Activated gamma-delta T cell treated with anti-CD3 and anti-CD28 coated beads, Interleukin-2, amount 50 U/mL, for 16 hours (primary cell): ENCODE results near the gene CD1E.
"Not testable (repeated sequence)": the region's sequence is repeated elsewhere in the genome, so short reads cannot be mapped to it uniquely, and the experiment has no call there.

ENCODE experiments used
- DNase-seq: peaks from one replicate; pipeline ENCODE4 v3.0.0-alpha.2; 2020; ENCODE audit warnings: low read depth

CD1E gene

GRCh38 chr1:158353303-158354075 is at the start of gene CD1E:
Gene CD1E (plus strand): TSS chr1:158353894. CDS start chr1:158353989, 95 bp downstream.
- no peak for DNase-seq

- no peak for DNase-seq
Observed at GRCh38 chr1:158310623-158311022, 43.1 kb upstream of the CD1E start.

- no peak for DNase-seq
Observed at GRCh38 chr1:158311066-158311465, 42.6 kb upstream of the CD1E start.

- no peak for DNase-seq
Observed at GRCh38 chr1:158323866-158324265, 29.8 kb upstream of the CD1E start.

DNA sequence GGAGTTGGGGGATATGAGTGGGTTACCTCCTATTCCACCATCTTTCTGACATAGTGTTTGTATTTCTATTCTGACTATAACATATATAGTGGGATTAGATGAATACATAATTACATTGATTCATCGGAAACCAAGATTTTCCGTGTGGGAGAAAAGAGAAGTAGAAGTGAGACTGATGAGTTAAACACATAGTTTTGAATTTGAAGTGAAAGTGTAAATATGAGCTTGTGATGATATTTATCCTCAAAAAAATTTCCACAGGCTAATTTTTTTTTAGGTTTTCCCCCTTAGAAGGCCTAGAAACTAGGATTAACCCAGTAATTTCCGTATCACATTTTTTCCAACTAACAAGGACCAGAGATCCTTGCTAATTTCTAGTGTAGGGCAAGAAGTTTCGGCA is 29.3 kb upstream of the CD1E start:
- DNase-seq = no peak

- no peak for DNase-seq
Observed at GRCh38 chr1:158327481-158327880, 26.2 kb upstream of the CD1E start.

DNA sequence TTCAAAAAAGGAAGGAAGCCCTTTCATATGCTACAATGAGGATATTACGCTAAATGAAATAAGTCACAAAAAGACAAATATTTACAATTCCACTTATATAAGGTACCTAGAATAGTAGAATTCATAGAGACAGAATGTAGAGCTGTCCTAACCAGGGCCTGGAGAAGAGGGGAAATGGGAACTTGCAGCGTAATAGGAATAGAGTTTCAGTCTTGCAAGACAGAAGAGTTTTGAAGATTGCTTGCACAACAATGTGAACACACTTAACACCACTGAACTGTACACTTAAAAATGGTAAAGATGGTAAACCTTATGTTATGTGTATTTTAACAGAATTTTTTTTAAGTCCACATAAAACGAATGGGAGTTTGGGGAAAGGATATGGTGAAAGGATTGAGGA is 25.3 kb upstream of the CD1E start:
- no peak for DNase-seq

DNA sequence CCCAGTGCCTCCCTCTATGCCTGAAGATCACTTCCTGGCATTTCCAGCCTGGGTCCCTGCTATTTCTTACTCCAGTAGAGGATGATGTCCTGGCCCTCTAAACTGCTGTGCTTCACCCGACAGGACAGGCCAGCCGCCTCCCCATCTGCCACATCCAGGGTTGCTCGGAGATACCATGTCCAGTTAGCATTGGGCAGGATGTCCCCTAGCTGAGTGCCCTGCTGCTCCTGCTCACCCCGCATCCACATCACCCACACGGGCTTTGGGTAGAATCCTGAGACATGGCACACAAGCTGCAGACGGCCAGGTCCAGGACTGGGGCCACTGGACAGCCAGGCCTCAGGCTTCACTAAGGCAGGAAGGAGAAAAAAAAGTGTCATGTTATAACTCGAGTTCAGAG is 24.4 kb upstream of the CD1E start:
- DNase-seq = no peak

DNA sequence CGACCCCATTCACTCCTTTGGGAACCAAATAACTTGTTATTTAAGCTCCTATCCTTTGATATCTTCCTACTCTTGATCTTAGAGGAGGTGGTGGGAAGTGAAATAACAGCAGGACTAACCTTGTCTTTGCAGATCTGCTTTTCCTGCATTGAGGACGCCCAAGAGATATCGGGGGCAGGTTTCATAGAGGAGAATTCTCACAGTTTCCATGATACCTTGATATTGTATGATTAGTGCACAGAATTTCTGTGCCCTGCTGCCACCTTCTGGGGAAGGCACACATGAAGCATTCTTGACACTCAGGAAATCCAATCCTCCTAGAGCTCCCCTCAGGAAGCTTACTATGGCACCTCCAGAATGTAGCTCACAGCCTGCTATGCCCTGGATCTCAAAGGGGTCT is 24.0 kb upstream of the CD1E start:
- DNase-seq = no peak

GRCh38 chr1:158330391-158331105 is 23.1 kb upstream of the CD1E start:
- DNase-seq = no peak

DNA sequence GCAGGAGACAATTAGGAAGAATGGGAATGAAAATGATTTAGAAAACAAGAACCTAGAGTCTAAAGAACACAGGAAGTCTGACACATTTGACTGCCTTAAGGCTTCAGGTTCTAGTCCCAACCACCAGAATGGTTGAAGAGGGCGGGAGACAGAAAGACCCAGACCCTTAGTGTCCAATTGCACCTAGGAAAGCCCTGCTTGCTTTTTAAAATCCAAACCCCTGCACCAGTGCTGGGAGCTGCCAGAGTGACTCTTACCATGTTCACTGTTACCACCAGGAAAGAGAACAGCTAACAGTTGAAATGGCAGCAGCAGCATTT is 22.6 kb upstream of the CD1E start:
- DNase-seq = no peak

DNA sequence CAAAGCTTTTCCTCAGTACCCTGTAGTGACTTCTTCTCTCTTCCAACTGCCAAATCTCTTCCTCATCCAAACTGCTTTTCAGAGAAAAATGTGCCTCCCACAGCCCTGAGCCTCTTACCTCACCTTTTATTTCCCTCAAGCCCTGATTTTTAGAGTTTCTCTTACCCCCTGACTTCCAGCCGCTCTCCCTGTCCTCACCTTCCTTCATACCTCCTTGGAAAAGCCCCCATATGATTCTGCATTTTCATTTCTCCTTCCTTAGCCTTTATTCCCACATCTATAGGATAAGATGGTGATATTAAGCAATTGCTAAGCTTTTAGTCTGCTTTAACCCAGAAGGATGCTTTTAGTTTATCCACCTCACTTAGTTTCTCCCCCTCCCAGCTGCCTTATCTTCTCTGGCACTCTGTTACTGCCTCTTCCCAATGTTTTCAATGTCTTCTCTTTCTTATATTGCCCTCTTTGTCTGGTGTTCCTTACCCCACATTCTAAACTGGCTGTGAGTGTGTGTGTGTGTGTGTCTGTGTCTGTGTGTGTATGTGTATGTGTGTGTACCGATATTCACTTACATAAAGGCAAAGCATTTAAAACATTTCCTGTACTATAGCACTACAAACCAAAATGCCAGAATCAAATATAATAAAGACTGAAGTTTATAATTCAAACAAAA is 22.1 kb upstream of the CD1E start, which contains the start of gene CD1B:
Gene CD1B (minus strand): TSS at position 51 of the 670 bp plus-strand sequence. CDS start 108 bp downstream, outside the sequence.
- DNase-seq = no peak

GRCh38 chr1:158333405-158334155 is 20.1 kb upstream of the CD1E start:
- DNase-seq = no peak

DNA sequence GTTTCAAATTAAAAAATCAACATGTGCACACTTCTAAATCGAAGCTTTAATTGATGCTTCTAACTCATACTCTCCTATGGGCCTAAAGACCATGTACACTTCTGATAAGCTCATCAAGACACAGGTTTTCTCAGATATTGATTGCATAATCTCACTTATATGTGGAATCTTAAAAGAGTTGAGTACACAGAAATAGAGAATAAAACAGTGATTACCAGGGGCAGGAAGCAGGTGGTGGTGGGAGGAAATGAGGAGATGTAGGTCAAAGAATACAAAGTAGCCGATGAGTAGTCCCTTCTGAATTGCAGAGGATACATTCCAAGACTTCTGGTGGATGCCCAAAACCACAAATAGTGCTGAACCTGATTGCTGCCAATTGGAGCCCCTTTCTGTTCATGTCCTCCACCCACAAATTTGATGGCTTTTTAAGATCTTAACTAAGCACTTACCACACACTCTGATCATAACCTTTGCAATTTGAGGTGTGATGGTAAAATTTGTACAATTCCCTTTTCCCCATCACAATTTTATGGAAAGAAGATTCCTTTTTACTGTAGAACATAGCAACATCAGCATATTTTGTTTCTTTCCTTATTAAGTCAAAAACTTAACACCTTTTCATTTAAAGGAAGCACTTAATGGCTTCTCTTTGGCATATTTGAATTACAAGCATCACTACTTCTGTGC is 19.0 kb upstream of the CD1E start:
- DNase-seq = no peak

GRCh38 chr1:158335213-158335532 is 18.5 kb upstream of the CD1E start:
- DNase-seq = no peak

DNA sequence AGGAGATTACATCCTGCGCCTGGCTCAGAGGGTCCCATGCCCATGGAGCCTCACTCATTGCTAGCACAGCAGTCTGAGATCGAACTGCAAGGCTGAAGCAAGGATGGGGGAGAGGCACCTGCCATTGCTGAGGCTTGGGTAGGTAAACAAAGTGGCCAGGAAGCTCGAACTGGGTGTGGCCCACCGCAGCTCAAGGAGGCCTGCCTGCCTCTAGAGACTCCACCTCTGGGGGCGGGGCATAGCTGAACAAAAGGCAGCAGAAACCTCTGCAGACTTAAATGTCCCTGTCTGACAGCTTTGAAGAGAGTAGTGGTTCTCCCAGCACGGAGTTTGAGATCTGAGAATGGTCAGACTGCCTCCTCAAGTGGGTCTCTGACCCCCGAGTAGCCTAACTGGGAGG is 17.3 kb upstream of the CD1E start:
- not testable (repeated sequence) for DNase-seq

DNA sequence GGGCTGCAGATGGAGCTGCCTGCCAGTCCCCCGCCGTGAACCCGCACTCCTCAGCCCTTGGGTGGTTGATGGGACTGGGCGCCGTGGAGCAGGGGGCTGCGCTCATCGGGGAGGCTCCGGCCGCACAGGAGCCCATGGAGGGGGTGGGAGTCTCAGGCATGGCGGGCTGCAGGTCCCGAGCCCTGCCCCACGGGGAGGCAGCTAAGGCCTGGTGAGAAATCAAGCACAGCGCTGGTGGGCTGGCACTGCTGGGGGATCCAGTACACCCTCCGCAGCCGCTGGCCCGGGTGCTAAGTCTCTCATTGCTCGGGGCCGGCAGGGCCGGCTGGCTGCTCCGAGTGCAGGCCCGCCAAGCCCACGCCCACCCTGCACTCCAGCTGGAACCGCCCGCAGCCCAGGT is 4.7 kb upstream of the CD1E start:
- not testable (repeated sequence) for DNase-seq

DNA sequence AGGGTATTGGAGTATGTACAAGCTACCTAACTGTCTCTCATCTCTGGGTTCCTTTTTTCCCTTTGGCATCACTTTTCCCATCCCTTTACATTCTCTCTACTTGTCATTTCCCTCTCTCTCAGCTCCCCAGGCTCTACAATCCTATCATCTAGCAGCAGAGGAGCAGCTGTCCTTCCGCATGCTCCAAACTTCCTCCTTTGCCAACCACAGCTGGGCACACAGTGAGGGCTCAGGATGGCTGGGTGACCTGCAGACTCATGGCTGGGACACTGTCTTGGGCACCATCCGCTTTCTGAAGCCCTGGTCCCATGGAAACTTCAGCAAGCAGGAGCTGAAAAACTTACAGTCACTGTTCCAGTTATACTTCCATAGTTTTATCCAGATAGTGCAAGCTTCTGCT is 561 bp downstream of the CD1E start:
- DNase-seq = no peak

- DNase-seq = no peak
Observed at GRCh38 chr1:158355773-158356285, 2.1 kb downstream of the CD1E start.

GRCh38 chr1:158356616-158357015 is 2.9 kb downstream of the CD1E start:
- no peak for DNase-seq

- DNase-seq = no peak
Observed at GRCh38 chr1:158357441-158357840, 3.7 kb downstream of the CD1E start.

GRCh38 chr1:158362482-158362881 is 8.8 kb downstream of the CD1E start:
- no peak for DNase-seq
